Measurements from ENCODE around the gene PAX3.

The PAX3 gene

GRCh38 chr2:222290736-222291484 lies 7.9 kb downstream of the PAX3 start:
- H3K4me1 ChIP-seq (ENCODE audit: control insufficient read depth, low read depth, low read length), result no peaks in the 10 kb centered on the region
- no peaks in the 10 kb centered on the region for H3K36me3 ChIP-seq (ENCODE audit: control insufficient read depth, insufficient read depth, low read length)
- H2BK5ac ChIP-seq (ENCODE audit: low read length), result no peak overlapping the region
- H3K79me1 ChIP-seq (ENCODE audit: low read length), result no peaks in the 10 kb centered on the region
- H2BK15ac ChIP-seq (replicated peaks; ENCODE audit: low read depth), result no peak overlapping the region
- H4K8ac ChIP-seq (ENCODE audit: low read depth, low read length), result no peak overlapping the region
- peak overlapping the region; percentile 28 for H3K4me2 ChIP-seq (ENCODE audit: low read length)
- no peak overlapping the region for H3K9ac ChIP-seq (ENCODE audit: low read length)
- no peak overlapping the region for H2AK5ac ChIP-seq (ENCODE audit: low read length)
- H3K27ac ChIP-seq (ENCODE audit: low read depth, low read length), result no peak overlapping the region
- no peak overlapping the region for H3K18ac ChIP-seq (ENCODE audit: low read length)
- H4K5ac ChIP-seq (ENCODE audit: low read length), result no peak overlapping the region
- WGBS (ENCODE audit: extremely low coverage, insufficient coverage, low lambda C conversion rate), result no CpG with 5 or more reads among the region's 45 CpGs
- H3K4me3 ChIP-seq (ENCODE audit: low read length), result no peak overlapping the region
- no peak overlapping the region for H3K23ac ChIP-seq (ENCODE audit: low read length)
- peak; percentile 96 for DNase-seq
- peak overlapping the region; percentile 53 for H3K56ac ChIP-seq (ENCODE audit: low read length)
- H3K27me3 ChIP-seq (ENCODE audit: insufficient read depth, low read length, poor library complexity), result peaks cover 62% of the 10 kb centered on the region
- H2BK120ac ChIP-seq (ENCODE audit: low read depth, low read length), result no peak overlapping the region
- H3K79me2 ChIP-seq (ENCODE audit: control insufficient read depth, insufficient read depth, low read length), result no peaks in the 10 kb centered on the region
- no peak overlapping the region for H3K4ac ChIP-seq (ENCODE audit: low read depth, low read length)

- H4K8ac ChIP-seq (ENCODE audit: low read depth, low read length), result no peak overlapping the region
- no peaks in the 10 kb centered on the region for H3K36me3 ChIP-seq (ENCODE audit: control insufficient read depth, insufficient read depth, low read length)
- no peak overlapping the region for H3K4ac ChIP-seq (ENCODE audit: low read depth, low read length)
- H3K18ac ChIP-seq (ENCODE audit: low read length), result no peak overlapping the region
- H3K4me3 ChIP-seq (ENCODE audit: low read length), result no peak overlapping the region
- no peak overlapping the region for H4K5ac ChIP-seq (ENCODE audit: low read length)
- peak overlapping the region; percentile 28 for H3K4me2 ChIP-seq (ENCODE audit: low read length)
- peaks cover 57% of the 10 kb centered on the region for H3K27me3 ChIP-seq (ENCODE audit: insufficient read depth, low read length, poor library complexity)
- no peak overlapping the region for H2BK120ac ChIP-seq (ENCODE audit: low read depth, low read length)
- no peaks in the 10 kb centered on the region for H3K79me2 ChIP-seq (ENCODE audit: control insufficient read depth, insufficient read depth, low read length)
- H2BK15ac ChIP-seq (replicated peaks; ENCODE audit: low read depth), result no peak overlapping the region
- no peak overlapping the region for H2BK5ac ChIP-seq (ENCODE audit: low read length)
- no CpG with 5 or more reads among the region's 7 CpGs for WGBS (ENCODE audit: extremely low coverage, insufficient coverage, low lambda C conversion rate)
- no peak overlapping the region for H3K23ac ChIP-seq (ENCODE audit: low read length)
- DNase-seq, result no peak
- no peaks in the 10 kb centered on the region for H3K4me1 ChIP-seq (ENCODE audit: control insufficient read depth, low read depth, low read length)
- no peak overlapping the region for H3K56ac ChIP-seq (ENCODE audit: low read length)
- no peaks in the 10 kb centered on the region for H3K79me1 ChIP-seq (ENCODE audit: low read length)
- no peak overlapping the region for H2AK5ac ChIP-seq (ENCODE audit: low read length)
- H3K27ac ChIP-seq (ENCODE audit: low read depth, low read length), result no peak overlapping the region
- H3K9ac ChIP-seq (ENCODE audit: low read length), result no peak overlapping the region
Observed at GRCh38 chr2:222290401-222290735, 8.4 kb downstream of the PAX3 start.

- no peak overlapping the region for H2BK5ac ChIP-seq (ENCODE audit: low read length)
- H3K18ac ChIP-seq (ENCODE audit: low read length), result no peak overlapping the region
- no peaks in the 10 kb centered on the region for H3K36me3 ChIP-seq (ENCODE audit: control insufficient read depth, insufficient read depth, low read length)
- no peak for DNase-seq
- H3K4me3 ChIP-seq (ENCODE audit: low read length), result no peak overlapping the region
- no peak overlapping the region for H3K4me2 ChIP-seq (ENCODE audit: low read length)
- no peaks in the 10 kb centered on the region for H3K79me2 ChIP-seq (ENCODE audit: control insufficient read depth, insufficient read depth, low read length)
- no peak overlapping the region for H3K4ac ChIP-seq (ENCODE audit: low read depth, low read length)
- H3K79me1 ChIP-seq (ENCODE audit: low read length), result no peaks in the 10 kb centered on the region
- H3K9ac ChIP-seq (ENCODE audit: low read length), result no peak overlapping the region
- no peak overlapping the region for H3K27ac ChIP-seq (ENCODE audit: low read depth, low read length)
- H2BK120ac ChIP-seq (ENCODE audit: low read depth, low read length), result no peak overlapping the region
- H2AK5ac ChIP-seq (ENCODE audit: low read length), result no peak overlapping the region
- H3K4me1 ChIP-seq (ENCODE audit: control insufficient read depth, low read depth, low read length), result no peaks in the 10 kb centered on the region
- peaks cover 54% of the 10 kb centered on the region for H3K27me3 ChIP-seq (ENCODE audit: insufficient read depth, low read length, poor library complexity)
- no peak overlapping the region for H4K8ac ChIP-seq (ENCODE audit: low read depth, low read length)
- WGBS (ENCODE audit: extremely low coverage, insufficient coverage, low lambda C conversion rate), result no CpG with 5 or more reads among the region's 30 CpGs
- no peak overlapping the region for H2BK15ac ChIP-seq (replicated peaks; ENCODE audit: low read depth)
- no peak overlapping the region for H3K23ac ChIP-seq (ENCODE audit: low read length)
- H4K5ac ChIP-seq (ENCODE audit: low read length), result no peak overlapping the region
- no peak overlapping the region for H3K56ac ChIP-seq (ENCODE audit: low read length)
Observed at GRCh38 chr2:222289278-222290160, 9.3 kb downstream of the PAX3 start.

- H3K27me3 ChIP-seq (ENCODE audit: insufficient read depth, low read length, poor library complexity), result peaks cover 47% of the 10 kb centered on the region
- no peak overlapping the region for H3K18ac ChIP-seq (ENCODE audit: low read length)
- no peaks in the 10 kb centered on the region for H3K79me1 ChIP-seq (ENCODE audit: low read length)
- H2AK5ac ChIP-seq (ENCODE audit: low read length), result no peak overlapping the region
- no peak overlapping the region for H3K4me2 ChIP-seq (ENCODE audit: low read length)
- no peak for DNase-seq
- H2BK120ac ChIP-seq (ENCODE audit: low read depth, low read length), result no peak overlapping the region
- no peak overlapping the region for H3K4me3 ChIP-seq (ENCODE audit: low read length)
- H3K4me1 ChIP-seq (ENCODE audit: control insufficient read depth, low read depth, low read length), result no peaks in the 10 kb centered on the region
- H3K9ac ChIP-seq (ENCODE audit: low read length), result no peak overlapping the region
- H3K23ac ChIP-seq (ENCODE audit: low read length), result no peak overlapping the region
- no peak overlapping the region for H3K56ac ChIP-seq (ENCODE audit: low read length)
- no peaks in the 10 kb centered on the region for H3K79me2 ChIP-seq (ENCODE audit: control insufficient read depth, insufficient read depth, low read length)
- no peak overlapping the region for H2BK5ac ChIP-seq (ENCODE audit: low read length)
- no CpG with 5 or more reads among the region's 8 CpGs for WGBS (ENCODE audit: extremely low coverage, insufficient coverage, low lambda C conversion rate)
- H3K4ac ChIP-seq (ENCODE audit: low read depth, low read length), result no peak overlapping the region
- H4K5ac ChIP-seq (ENCODE audit: low read length), result no peak overlapping the region
- no peak overlapping the region for H4K8ac ChIP-seq (ENCODE audit: low read depth, low read length)
- no peaks in the 10 kb centered on the region for H3K36me3 ChIP-seq (ENCODE audit: control insufficient read depth, insufficient read depth, low read length)
- no peak overlapping the region for H3K27ac ChIP-seq (ENCODE audit: low read depth, low read length)
- H2BK15ac ChIP-seq (replicated peaks; ENCODE audit: low read depth), result no peak overlapping the region
Observed at GRCh38 chr2:222288590-222289277, 10.1 kb downstream of the PAX3 start.

- Histone ChIP-seq H3K79me1 (ENCODE audit: low read length) (no peaks in the 10 kb centered on the region), H4K5ac (ENCODE audit: low read length) (no peak overlapping the region), H2AK5ac (ENCODE audit: low read length) (no peak overlapping the region), H4K8ac (ENCODE audit: low read depth, low read length) (no peak overlapping the region), H3K56ac (ENCODE audit: low read length) (no peak overlapping the region), H2BK120ac (ENCODE audit: low read depth, low read length) (no peak overlapping the region), H3K36me3 (ENCODE audit: control insufficient read depth, insufficient read depth, low read length) (no peaks in the 10 kb centered on the region), H3K4ac (ENCODE audit: low read depth, low read length) (no peak overlapping the region), H3K9ac (ENCODE audit: low read length) (no peak overlapping the region), H2BK15ac (replicated peaks; ENCODE audit: low read depth) (no peak overlapping the region), H3K4me3 (ENCODE audit: low read length) (no peak overlapping the region), H3K27ac (ENCODE audit: low read depth, low read length) (no peak overlapping the region), H3K18ac (ENCODE audit: low read length) (no peak overlapping the region), H3K4me1 (ENCODE audit: control insufficient read depth, low read depth, low read length) (no peaks in the 10 kb centered on the region), H3K23ac (ENCODE audit: low read length) (no peak overlapping the region), H2BK5ac (ENCODE audit: low read length) (no peak overlapping the region), H3K27me3 (ENCODE audit: insufficient read depth, low read length, poor library complexity) (peaks cover 39% of the 10 kb centered on the region), H3K4me2 (ENCODE audit: low read length) (no peak overlapping the region), H3K79me2 (ENCODE audit: control insufficient read depth, insufficient read depth, low read length) (no peaks in the 10 kb centered on the region)
- no CpG with 5 or more reads among the region's 4 CpGs for WGBS (ENCODE audit: extremely low coverage, insufficient coverage, low lambda C conversion rate)
- DNase-seq, result no peak
Observed at GRCh38 chr2:222287862-222288479, 10.8 kb downstream of the PAX3 start.
